Motor neuron (in vitro differentiated cells): Measurements from ENCODE around the gene CDH22. TPM values are rescaled to one million over a fixed set of nuclear protein-coding genes. Genes with fewer than 3 reads are reported as not detected.

Experiments used
- ATAC-seq, 8 experiments: fragments of 200-7000 bp; cut with Tn5 transposase; replicated peaks in 6 of 8; 2 replicates each; pipeline ENCODE4 v1.8.0; 2021; ENCODE audit warnings: mild to moderate bottlenecking in 8 of 8, moderate library complexity in 8 of 8
- H3K27ac ChIP-seq, 2 donors: fragments of 250-450 bp; sonication (Bioruptor Pico); 2 replicates each; pipeline ENCODE4 v1.9.0; 2021; ENCODE audit warnings: antibody characterized with exemption in 2 of 2, mild to moderate bottlenecking in 2 of 2, moderate library complexity in 1 of 2
- H3K4me1 ChIP-seq, 2 donors: fragments of 250-450 bp; sonication (Bioruptor Pico); replicated peaks in 1 of 2; 2 replicates each; pipeline ENCODE4 v1.6.1; 2021; ENCODE audit warnings: antibody characterized with exemption in 2 of 2, mild to moderate bottlenecking in 2 of 2, moderate library complexity in 1 of 2
- H3K4me3 ChIP-seq, 5 donors: fragments of 250-450 bp; sonication (Bioruptor Pico); 2 replicates each; pipeline ENCODE4 v1.9.0; 2021; ENCODE audit warnings: antibody characterized with exemption in 5 of 5, mild to moderate bottlenecking in 5 of 5, moderate library complexity in 4 of 5
- WGBS, 10 experiments: fragments of 450-650 bp; shearing (Covaris generic); methylation state at CpG; one replicate each; pipeline ENCODE4 v1.0.0; 2022; 5-methylcytosine and 5-hydroxymethylcytosine counted together
- in situ Hi-C, 9 experiments: fragments of 400-800 bp; cut with MboI; loops; one replicate each; pipeline ENCODE4 v1.15.0; 2021; ENCODE audit warnings: low sequenced_read_pairs in 9 of 9, low pct_unique_long_range_greater_than_20kb in 2 of 9; ENCODE audit not compliant: unreplicated experiment in 9 of 9
- total RNA-seq, 8 experiments: library from RNA; unstranded; fragments of 300-600 nt; gene quantifications; 2 replicates each; pipeline versions ENCODE4 v1.2.3 to v1.2.4, GENCODE V29; 2022

Gene CDH22
- total RNA-seq, 8 experiments from 2014 or later, result 0.36 to 4.4 (median 2.3) TPM

GRCh38 chr20:46303176-46303956, 4.9 kb downstream of the CDH22 start:
- in situ Hi-C loops, result loop anchor here in 4 of 9 experiments (25.0 kb wide), 1 partner anchor 166 kb away; no protein-coding TSS in a partner anchor
- peaks cover 0 to 22% of the 10 kb centered on the region in 2 donors for H3K4me1 ChIP-seq
- H3K4me3 ChIP-seq, result no peak overlapping the region
- ATAC-seq, result no peak
- 13 to 93% (median 60%) methylated on average over 2 to 9 of the region's 11 CpGs; no CpG with 5 or more reads in 2 of the 10 experiments for WGBS, 10 experiments
- no peak overlapping the region for H3K27ac ChIP-seq

GRCh38 chr20:46302106-46302505, 6.2 kb downstream of the CDH22 start:
- H3K4me3 ChIP-seq, result no peak overlapping the region
- no peak overlapping the region for H3K27ac ChIP-seq
- no peak for ATAC-seq
- WGBS, 10 experiments, result 40 to 89% (median 79%) methylated on average over 1 to 4 of the region's 5 CpGs; no CpG with 5 or more reads in 3 of the 10 experiments
- peaks cover 0 to 22% of the 10 kb centered on the region in 2 donors for H3K4me1 ChIP-seq
- in situ Hi-C loops, result loop anchor here in 4 of 9 experiments (25.0 kb wide), 1 partner anchor 165 kb away; no protein-coding TSS in a partner anchor

- Histone ChIP-seq H3K27ac (no peak overlapping the region), H3K4me1 (peaks cover 1 to 22% of the 10 kb centered on the region in 2 donors), H3K4me3 (no peak overlapping the region)
- ATAC-seq, result no peak
- WGBS, 10 experiments, result 34 to 93% (median 69%) methylated on average over 2 to 9 of the region's 12 CpGs; no CpG with 5 or more reads in 5 of the 10 experiments
- in situ Hi-C loops, result loop anchor here in 4 of 9 experiments (25.0 kb wide), 1 partner anchor 163 kb away; no protein-coding TSS in a partner anchor
Observed at GRCh38 chr20:46300281-46300680, 8.0 kb downstream of the CDH22 start.

GRCh38 chr20:46299078-46299477, 9.2 kb downstream of the CDH22 start:
- ATAC-seq, result no peak
- peaks cover 13 to 31% of the 10 kb centered on the region in 2 donors for H3K4me1 ChIP-seq
- no peak overlapping the region for H3K27ac ChIP-seq
- in situ Hi-C loops, result no loop called here
- WGBS, 10 experiments, result 21 to 85% (median 53%) methylated on average over 2 to 6 of the region's 7 CpGs; no CpG with 5 or more reads in 1 of the 10 experiments
- no peak overlapping the region for H3K4me3 ChIP-seq

- WGBS, 10 experiments, result 17 to 92% (median 70%) methylated on average over 1 to 3 of the region's 3 CpGs; no CpG with 5 or more reads in 4 of the 10 experiments
- in situ Hi-C loops, result no loop called here
- H3K27ac ChIP-seq, result no peak overlapping the region
- H3K4me1 ChIP-seq, result peaks cover 20 to 28% of the 10 kb centered on the region in 2 donors
- no peak overlapping the region for H3K4me3 ChIP-seq
- ATAC-seq, result no peak
Observed at GRCh38 chr20:46298374-46298773, 9.9 kb downstream of the CDH22 start.

GRCh38 chr20:46296526-46297250, 11.6 kb downstream of the CDH22 start:
- Histone ChIP-seq H3K4me1 (peaks cover 20 to 28% of the 10 kb centered on the region in 2 donors), H3K27ac (no peak overlapping the region), H3K4me3 (no peak overlapping the region)
- no peak for ATAC-seq
- WGBS, 10 experiments, result 16 to 100% (median 57%) methylated on average over 1 to 5 of the region's 12 CpGs; no CpG with 5 or more reads in 4 of the 10 experiments
- in situ Hi-C loops, result no loop called here

- in situ Hi-C loops, result no loop called here
- ATAC-seq, result peak; percentile 32 to 91 (median 73)
Observed at GRCh38 chr20:46293084-46293483, 15.2 kb downstream of the CDH22 start.

GRCh38 chr20:46291401-46291800, 16.9 kb downstream of the CDH22 start:
- in situ Hi-C loops, result no loop called here
- Histone ChIP-seq H3K4me1 (peaks cover 21 to 33% of the 10 kb centered on the region in 2 donors), H3K27ac (no peak overlapping the region), H3K4me3 (no peak overlapping the region)
- WGBS, 10 experiments, result 3 to 67% (median 58%) methylated on average over 1 to 5 of the region's 8 CpGs; no CpG with 5 or more reads in 1 of the 10 experiments
- ATAC-seq, result peak in 5 of 8 experiments; percentile 39 to 74 (median 52)

More at GRCh38 chr20:46293084-46293483, 15.2 kb downstream of the CDH22 start:
- WGBS, 10 experiments, result 0 to 100% (median 17%) methylated on average over 1 to 2 of the region's 3 CpGs; no CpG with 5 or more reads in 4 of the 10 experiments
- H3K4me3 ChIP-seq, result no peak overlapping the region
- peaks cover 18 to 28% of the 10 kb centered on the region in 2 donors for H3K4me1 ChIP-seq
- H3K27ac ChIP-seq, result no peak overlapping the region

- no peak overlapping the region for H3K27ac ChIP-seq
- peaks cover 22 to 38% of the 10 kb centered on the region in 2 donors for H3K4me1 ChIP-seq
- H3K4me3 ChIP-seq, result no peak overlapping the region
- 27 to 81% (median 61%) methylated on average over 2 to 5 of the region's 5 CpGs for WGBS, 10 experiments
- in situ Hi-C loops, result no loop called here
- ATAC-seq, result peak in 1 of 8 experiments; percentile 78
Observed at GRCh38 chr20:46289432-46289831, 18.9 kb downstream of the CDH22 start.

GRCh38 chr20:46286977-46287376, 21.3 kb downstream of the CDH22 start:
- no peak overlapping the region for H3K4me3 ChIP-seq
- no peak for ATAC-seq
- WGBS, 10 experiments, result 50 to 100% (median 67%) methylated on average over 1 to 6 of the region's 7 CpGs; no CpG with 5 or more reads in 1 of the 10 experiments
- no peak overlapping the region for H3K27ac ChIP-seq
- in situ Hi-C loops, result no loop called here
- peaks cover 29 to 32% of the 10 kb centered on the region in 2 donors for H3K4me1 ChIP-seq

- Histone ChIP-seq H3K4me3 (no peak overlapping the region), H3K4me1 (peaks cover 30 to 33% of the 10 kb centered on the region in 2 donors), H3K27ac (no peak overlapping the region)
- peak in 6 of 8 experiments; percentile 36 to 91 (median 82) for ATAC-seq
- 7 to 20% (median 13%) methylated on average over 1 to 3 of the region's 13 CpGs; no CpG with 5 or more reads in 7 of the 10 experiments for WGBS, 10 experiments
- in situ Hi-C loops, result no loop called here
Observed at GRCh38 chr20:46286382-46286781, 21.9 kb downstream of the CDH22 start.

- Histone ChIP-seq H3K27ac (no peak overlapping the region), H3K4me1 (peaks cover 28 to 33% of the 10 kb centered on the region in 2 donors), H3K4me3 (no peak overlapping the region)
- ATAC-seq, result no peak
- in situ Hi-C loops, result no loop called here
- WGBS, 10 experiments, result 0 to 100% (median 60%) methylated on average over 1 to 3 of the region's 3 CpGs; no CpG with 5 or more reads in 1 of the 10 experiments
Observed at GRCh38 chr20:46285740-46286139, 22.6 kb downstream of the CDH22 start.

- Histone ChIP-seq H3K4me1 (peaks cover 28 to 33% of the 10 kb centered on the region in 2 donors), H3K27ac (no peak overlapping the region), H3K4me3 (no peak overlapping the region)
- in situ Hi-C loops, result no loop called here
- ATAC-seq, result no peak
- 25 to 71% (median 65%) methylated on average over 2 to 4 of the region's 8 CpGs; no CpG with 5 or more reads in 7 of the 10 experiments for WGBS, 10 experiments
Observed at GRCh38 chr20:46285072-46285471, 23.2 kb downstream of the CDH22 start.
